Vagina (tissue), 2 donors: ENCODE data around the gene UBE4A. TPM values are rescaled to one million over a fixed set of nuclear protein-coding genes. Genes with fewer than 3 reads are reported as not detected.
"Not testable (repeated sequence)": the region's sequence is repeated elsewhere in the genome, so short reads cannot be mapped to it uniquely, and the experiment has no call there.

Experiments used
- DNase-seq, 2 donors: peaks; one replicate each; pipeline ENCODE4 v3.0.0-alpha.2; 2017; ENCODE audit errors: extremely low spot score in 2 of 2
- H3K27ac ChIP-seq: fragments of 200-600 bp; sonication (generic); one replicate; pipeline ENCODE4 v1.5.1; 2019
- H3K27me3 ChIP-seq: fragments of 200-600 bp; sonication (generic); one replicate; pipeline ENCODE4 v1.5.1; 2019
- H3K36me3 ChIP-seq, 2 donors: fragments of 200-600 bp; sonication (generic); one replicate each; pipeline ENCODE4 v1.5.1; 2017 to 2019
- H3K4me1 ChIP-seq: fragments of 200-600 bp; sonication (generic); one replicate; pipeline ENCODE4 v1.5.1; 2019
- H3K4me3 ChIP-seq, 2 donors: fragments of 200-600 bp; sonication (generic); 1 replicate in 1 of 2; 2 replicates in 1 of 2; pipeline ENCODE4 v1.5.1; 2016 to 2019
- H3K9me3 ChIP-seq: fragments of 200-600 bp; sonication (generic); one replicate; pipeline ENCODE4 v1.5.1; 2019
- POLR2A ChIP-seq, 2 donors: fragments of 450-650 bp; IDR thresholded peaks; one replicate each; pipeline ENCODE4 v1.6.1; 2017; ENCODE audit warnings: antibody characterized with exemption in 2 of 2, mild to moderate bottlenecking in 2 of 2, moderate library complexity in 2 of 2
- POLR2AphosphoS5 ChIP-seq, 2 donors: sonication (generic); formaldehyde crosslinking; IDR thresholded peaks; one replicate each; pipeline ENCODE4 v1.9.0; 2017; ENCODE audit warnings: antibody characterized with exemption in 2 of 2, mild to moderate bottlenecking in 2 of 2, low read depth in 1 of 2; ENCODE audit not compliant: insufficient read depth in 1 of 2
- intact Hi-C: fragments of 100-400 bp; cut with DNase I; formaldehyde crosslinking; loops from one replicate; pipeline ENCODE4 v1.15.1; 2023
- total RNA-seq: library from RNA; depleted of rRNA; stranded (reverse); fragments of >200 nt; gene quantifications from one replicate; pipeline ENCODE4 v1.2.3, GENCODE V29; 2016
- TF ChIP-seq, protein P1 (sequence below), 3 experiments: fragments of 450-650 bp in 2 of 3; fragments of 200-600 bp in 1 of 3; sonication (generic) in 1 of 3; IDR thresholded peaks; one replicate each; pipeline ENCODE4 v1.5.1; 2017 to 2019; ENCODE audit warnings: antibody characterized with exemption in 3 of 3, mild to moderate bottlenecking in 2 of 3, moderate library complexity in 2 of 3

The UBE4A gene
- total RNA-seq, 1 donor from 2014 or later, result 31.9 TPM

DNA sequence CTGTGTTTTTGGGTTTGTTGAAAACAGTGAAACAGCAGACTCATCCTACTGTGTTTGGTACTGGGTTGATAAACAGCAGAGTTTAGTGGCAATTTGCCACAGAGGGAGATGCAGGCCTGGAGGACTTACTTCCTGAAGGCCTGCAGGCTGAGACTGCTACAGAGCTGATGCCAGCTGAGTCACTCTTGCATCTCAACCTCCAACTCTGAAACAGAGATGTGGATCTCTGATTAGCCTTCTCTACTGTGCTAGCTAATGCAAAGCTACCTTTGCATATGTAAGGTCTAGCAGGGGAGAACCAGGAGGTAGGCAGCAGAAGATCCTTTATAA is 56.3 kb downstream of the UBE4A start:
- H3K9me3 ChIP-seq, result no peaks in the 10 kb centered on the region
- H3K27me3 ChIP-seq, result no peaks in the 10 kb centered on the region
- peak in 1 of 2 donors; percentile 8 for TF ChIP-seq POLR2AphosphoS5 (IDR thresholded peaks at IDR 0.05; ENCODE audit: insufficient read depth in 1 of 2, low read depth in 1 of 2)
- TF ChIP-seq, protein P1, sequence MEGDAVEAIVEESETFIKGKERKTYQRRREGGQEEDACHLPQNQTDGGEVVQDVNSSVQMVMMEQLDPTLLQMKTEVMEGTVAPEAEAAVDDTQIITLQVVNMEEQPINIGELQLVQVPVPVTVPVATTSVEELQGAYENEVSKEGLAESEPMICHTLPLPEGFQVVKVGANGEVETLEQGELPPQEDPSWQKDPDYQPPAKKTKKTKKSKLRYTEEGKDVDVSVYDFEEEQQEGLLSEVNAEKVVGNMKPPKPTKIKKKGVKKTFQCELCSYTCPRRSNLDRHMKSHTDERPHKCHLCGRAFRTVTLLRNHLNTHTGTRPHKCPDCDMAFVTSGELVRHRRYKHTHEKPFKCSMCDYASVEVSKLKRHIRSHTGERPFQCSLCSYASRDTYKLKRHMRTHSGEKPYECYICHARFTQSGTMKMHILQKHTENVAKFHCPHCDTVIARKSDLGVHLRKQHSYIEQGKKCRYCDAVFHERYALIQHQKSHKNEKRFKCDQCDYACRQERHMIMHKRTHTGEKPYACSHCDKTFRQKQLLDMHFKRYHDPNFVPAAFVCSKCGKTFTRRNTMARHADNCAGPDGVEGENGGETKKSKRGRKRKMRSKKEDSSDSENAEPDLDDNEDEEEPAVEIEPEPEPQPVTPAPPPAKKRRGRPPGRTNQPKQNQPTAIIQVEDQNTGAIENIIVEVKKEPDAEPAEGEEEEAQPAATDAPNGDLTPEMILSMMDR (IDR thresholded peaks at IDR 0.05), result no peak
- H3K4me3 ChIP-seq, result no peak overlapping the region
- H3K36me3 ChIP-seq, result no peaks in the 10 kb centered on the region
- no peak overlapping the region for H3K27ac ChIP-seq
- intact Hi-C loops, result no loop called here
- no peaks in the 10 kb centered on the region for H3K4me1 ChIP-seq
- DNase-seq, result no peak

DNA sequence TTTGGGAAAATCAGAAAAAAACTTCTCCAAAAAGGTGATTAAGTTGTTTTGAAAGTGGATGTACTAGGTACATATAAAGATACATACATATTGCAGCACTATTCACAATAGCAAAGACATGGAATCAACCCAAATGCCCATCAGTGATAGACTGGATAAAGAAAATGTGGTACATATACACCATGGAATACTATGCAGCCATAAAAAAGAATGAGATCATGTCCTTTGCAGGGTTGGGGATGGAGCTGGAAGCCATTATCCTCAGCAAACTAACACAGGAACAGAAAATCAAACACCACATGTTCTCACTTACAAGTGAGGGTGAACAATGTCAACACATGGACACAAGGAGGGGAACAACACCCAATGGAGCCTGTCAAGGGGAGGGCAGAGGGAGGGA is 57.5 kb downstream of the UBE4A start:
- H3K27ac ChIP-seq, intact Hi-C loops, H3K9me3 ChIP-seq, H3K36me3 ChIP-seq, H3K27me3 ChIP-seq, DNase-seq, H3K4me3 ChIP-seq, H3K4me1 ChIP-seq: not testable (repeated sequence)

DNA sequence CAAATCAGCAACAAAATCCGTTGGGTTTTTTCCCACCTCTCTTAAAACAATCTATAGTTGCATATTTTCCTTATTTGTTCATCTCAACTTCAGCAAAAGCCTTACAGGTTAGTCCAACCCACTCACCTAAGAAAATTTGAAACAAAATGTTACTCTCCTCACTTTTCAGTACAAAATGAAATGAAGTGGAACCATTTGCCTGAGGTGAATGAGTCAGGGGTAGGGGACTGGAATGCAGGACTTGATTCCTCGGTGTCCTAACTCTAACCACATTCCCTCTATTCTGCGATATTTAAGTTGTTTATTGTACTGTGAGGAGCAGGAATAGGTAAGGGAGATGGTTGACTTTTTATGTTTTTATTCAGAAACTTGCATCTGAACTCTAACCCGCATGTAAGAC is 58.4 kb downstream of the UBE4A start:
- Histone ChIP-seq H3K9me3 (no peaks in the 10 kb centered on the region), H3K36me3 (no peaks in the 10 kb centered on the region), H3K4me3 (no peak overlapping the region), H3K4me1 (no peaks in the 10 kb centered on the region), H3K27me3 (no peaks in the 10 kb centered on the region), H3K27ac (no peak overlapping the region)
- intact Hi-C loops, result no loop called here
- no peak for TF ChIP-seq POLR2A (IDR thresholded peaks at IDR 0.05)
- no peak for TF ChIP-seq POLR2AphosphoS5 (IDR thresholded peaks at IDR 0.05; ENCODE audit: insufficient read depth in 1 of 2, low read depth in 1 of 2)
- TF ChIP-seq, protein P1 (IDR thresholded peaks at IDR 0.05), result no peak
- DNase-seq, result no peak

DNA sequence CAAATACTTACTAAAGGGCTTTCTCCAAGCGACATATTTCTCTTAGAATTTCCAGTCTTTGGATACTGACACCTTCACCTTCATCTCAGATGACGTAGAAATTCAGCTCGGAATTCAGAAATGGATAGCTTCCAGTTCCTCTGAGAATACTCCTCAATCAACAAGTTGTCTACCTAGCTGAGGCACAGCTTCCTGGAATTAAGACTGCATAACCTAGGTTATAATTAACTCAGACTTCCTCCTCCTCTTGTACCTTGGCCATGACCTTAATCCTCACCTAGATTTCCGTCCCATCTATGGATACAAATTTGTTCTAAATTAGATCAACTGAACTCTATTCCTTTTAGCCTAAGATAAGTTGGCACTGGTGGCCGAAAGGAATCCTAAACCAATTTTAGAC is 59.4 kb downstream of the UBE4A start:
- intact Hi-C loops, result no loop called here
- H3K9me3 ChIP-seq, result no peaks in the 10 kb centered on the region
- DNase-seq, result no peak

DNA sequence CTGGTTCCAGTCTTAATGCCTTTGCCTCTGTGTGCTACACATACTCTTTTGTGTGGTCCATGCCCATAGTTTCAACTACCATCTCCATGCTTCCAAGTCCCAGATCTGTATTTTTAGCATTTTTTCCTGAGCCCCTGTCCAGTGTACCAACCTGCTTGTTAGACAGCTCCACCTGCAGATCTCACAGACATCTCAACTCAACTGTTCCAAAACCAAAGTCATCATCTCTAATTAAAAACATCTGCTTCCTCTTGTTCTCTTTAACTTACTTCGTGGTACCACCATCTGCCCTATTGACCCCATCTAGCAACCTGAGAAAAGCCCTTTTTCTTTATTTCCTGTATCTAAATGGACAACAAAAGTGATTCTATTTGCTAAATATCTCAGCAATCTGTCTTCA is 68.3 kb downstream of the UBE4A start:
- TF ChIP-seq POLR2AphosphoS5 (IDR thresholded peaks at IDR 0.05; ENCODE audit: insufficient read depth in 1 of 2, low read depth in 1 of 2), result no peak
- no peak for TF ChIP-seq POLR2A (IDR thresholded peaks at IDR 0.05)
- TF ChIP-seq, protein P1 (IDR thresholded peaks at IDR 0.05), result no peak

More for the DNA sequence above, 59.4 kb downstream of the UBE4A start:
- Histone ChIP-seq H3K4me1 (no peaks in the 10 kb centered on the region), H3K36me3 (no peaks in the 10 kb centered on the region), H3K27ac (no peak overlapping the region), H3K4me3 (no peak overlapping the region), H3K27me3 (no peaks in the 10 kb centered on the region)
- TF ChIP-seq POLR2A (IDR thresholded peaks at IDR 0.05), result no peak
- TF ChIP-seq POLR2AphosphoS5 (IDR thresholded peaks at IDR 0.05; ENCODE audit: insufficient read depth in 1 of 2, low read depth in 1 of 2), result no peak
- TF ChIP-seq, protein P1 (IDR thresholded peaks at IDR 0.05), result no peak

DNA sequence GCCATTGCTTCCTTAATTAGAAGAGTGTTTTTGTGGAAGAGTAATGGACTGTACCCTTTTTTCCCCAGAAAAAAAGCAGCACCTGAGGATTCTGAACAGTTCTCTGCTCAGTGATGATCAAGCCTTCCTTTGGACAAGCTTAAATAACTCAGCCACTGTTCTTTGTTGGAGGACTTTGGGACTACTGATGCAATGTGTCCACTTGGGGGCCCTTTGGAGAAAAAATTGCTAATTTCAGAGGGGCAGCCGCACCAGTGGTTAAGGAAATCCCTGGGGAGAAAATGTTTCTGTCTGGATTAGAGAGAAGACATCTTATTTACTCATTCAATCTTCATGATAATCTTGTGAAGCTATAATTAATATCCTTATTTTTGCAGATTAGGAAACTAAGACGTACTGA is 71.6 kb downstream of the UBE4A start:
- Histone ChIP-seq H3K9me3 (no peaks in the 10 kb centered on the region), H3K27ac (no peak overlapping the region), H3K4me3 (no peak overlapping the region), H3K4me1 (peaks cover 17% of the 10 kb centered on the region), H3K36me3 (no peaks in the 10 kb centered on the region), H3K27me3 (no peaks in the 10 kb centered on the region)
- DNase-seq, result no peak
- intact Hi-C loops, result no loop called here
- no peak for TF ChIP-seq POLR2AphosphoS5 (IDR thresholded peaks at IDR 0.05; ENCODE audit: insufficient read depth in 1 of 2, low read depth in 1 of 2)
- TF ChIP-seq POLR2A (IDR thresholded peaks at IDR 0.05), result no peak
- TF ChIP-seq, protein P1 (IDR thresholded peaks at IDR 0.05), result no peak

More for the DNA sequence above, 68.3 kb downstream of the UBE4A start:
- intact Hi-C loops, result loop anchor here (5.0 kb wide), 1 partner anchor 1045 kb away; no protein-coding TSS in a partner anchor
- no peaks in the 10 kb centered on the region for H3K9me3 ChIP-seq
- no peaks in the 10 kb centered on the region for H3K36me3 ChIP-seq
- no peak overlapping the region for H3K4me3 ChIP-seq
- no peaks in the 10 kb centered on the region for H3K27me3 ChIP-seq
- no peak overlapping the region for H3K27ac ChIP-seq
- H3K4me1 ChIP-seq, result no peaks in the 10 kb centered on the region
- no peak for DNase-seq
